Neural cell (in vitro differentiated cells): Measurements from ENCODE around the gene MCMBP. TPM values are rescaled to one million over a fixed set of nuclear protein-coding genes. Genes with fewer than 3 reads are reported as not detected.

Experiments used
- H2AFZ ChIP-seq: fragments of 200-600, 300-800 bp; sonication (generic), shearing (Covaris generic); 2 replicates; pipeline ENCODE4 v1.6.0; 2014; ENCODE audit warnings: low read depth, mild to moderate bottlenecking, antibody characterized with exemption, low read length, moderate library complexity
- H3F3A ChIP-seq: fragments of 200-600 bp; shearing (Covaris generic); 2 replicates; pipeline ENCODE4 v1.6.1; 2016; ENCODE audit warnings: mild to moderate bottlenecking, moderate library complexity, mixed read lengths, antibody characterized with exemption, low read length; ENCODE audit not compliant: insufficient read depth, poor library complexity, severe bottlenecking
- H3K27ac ChIP-seq: fragments of 200-600, 300-800 bp; sonication (generic), shearing (Covaris generic); 2 replicates; pipeline ENCODE4 v1.5.1; 2014; ENCODE audit warnings: mild to moderate bottlenecking, low read length, moderate library complexity
- H3K27me3 ChIP-seq: fragments of 300-800, 200-600 bp; sonication (generic), shearing (Covaris generic); 2 replicates; pipeline ENCODE4 v1.6.0; 2014; ENCODE audit warnings: mild to moderate bottlenecking, low read depth, low read length, moderate library complexity; ENCODE audit not compliant: insufficient read depth
- H3K36me3 ChIP-seq: fragments of 300-800, 200-600 bp; sonication (generic), shearing (Covaris generic); 2 replicates; pipeline ENCODE4 v1.5.1; 2014; ENCODE audit warnings: mild to moderate bottlenecking, antibody characterized with exemption, low read length, moderate library complexity; ENCODE audit not compliant: insufficient read depth
- H3K4me2 ChIP-seq: fragments of 300-800, 200-600 bp; sonication (generic), shearing (Covaris generic); 2 replicates; pipeline ENCODE4 v1.6.0; 2014; ENCODE audit warnings: mild to moderate bottlenecking, low read length
- H3K4me3 ChIP-seq: fragments of 300-800, 200-600 bp; sonication (generic), shearing (Covaris generic); 2 replicates; pipeline ENCODE4 v1.5.1; 2014; ENCODE audit warnings: mild to moderate bottlenecking, low read length, moderate library complexity
- H3K79me2 ChIP-seq: fragments of 200-600 bp; shearing (Covaris generic); replicated peaks from 2 replicates; pipeline ENCODE4 v1.6.0; 2014; ENCODE audit warnings: mild to moderate bottlenecking, low read length, moderate library complexity; ENCODE audit not compliant: insufficient read depth
- H3K9ac ChIP-seq: fragments of 300-800, 200-600 bp; sonication (generic), shearing (Covaris generic); 2 replicates; pipeline ENCODE4 v1.6.1; 2016; ENCODE audit warnings: mild to moderate bottlenecking, low read length, mixed read lengths
- H3K9me2 ChIP-seq: fragments of 200-600 bp; shearing (Covaris generic); 2 replicates; pipeline ENCODE4 v1.6.1; 2016; ENCODE audit warnings: mild to moderate bottlenecking, low read length, mixed read lengths; ENCODE audit not compliant: insufficient read depth
- H3K9me3 ChIP-seq: fragments of 200-600, 300-800 bp; sonication (generic), shearing (Covaris generic); 2 replicates; pipeline ENCODE4 v1.6.1; 2016; ENCODE audit warnings: mild to moderate bottlenecking, mixed run types, low read length, moderate library complexity, mixed read lengths
- H4K20me1 ChIP-seq: fragments of 200-600 bp; shearing (Covaris generic); 2 replicates; pipeline ENCODE4 v1.6.1; 2016; ENCODE audit warnings: mild to moderate bottlenecking, mixed run types; ENCODE audit not compliant: insufficient read depth
- CTCF ChIP-seq: fragments of 450-650 bp; IDR thresholded peaks from 2 replicates; pipeline ENCODE4 v1.5.1; 2014; ENCODE audit warnings: antibody characterized with exemption, mild to moderate bottlenecking, moderate library complexity; ENCODE audit not compliant: poor library complexity, severe bottlenecking
- EP300 ChIP-seq: fragments of 450-650 bp; conservative IDR thresholded peaks from 2 replicates; pipeline ENCODE4 v1.6.1; 2014; ENCODE audit warnings: antibody characterized with exemption, mild to moderate bottlenecking, moderate library complexity; ENCODE audit not compliant: poor library complexity, severe bottlenecking
- EZH2 ChIP-seq: fragments of 200-600, 300-800 bp; shearing (Covaris generic), sonication (generic); IDR thresholded peaks from 2 replicates; pipeline ENCODE4 v1.6.1; 2014; ENCODE audit warnings: antibody characterized with exemption, low read length, borderline replicate concordance, mild to moderate bottlenecking; ENCODE audit not compliant: insufficient read depth, poor library complexity, severe bottlenecking
- MXI1 ChIP-seq: fragments of 450-650 bp; conservative IDR thresholded peaks from 2 replicates; pipeline ENCODE4 v1.6.1; 2014; ENCODE audit warnings: antibody characterized with exemption, mild to moderate bottlenecking; ENCODE audit not compliant: poor library complexity, severe bottlenecking
- POLR2AphosphoS5 ChIP-seq: IDR thresholded peaks from 2 replicates; pipeline ENCODE4 v1.6.1; 2012
- RAD21 ChIP-seq: fragments of 450-650 bp; conservative IDR thresholded peaks from 2 replicates; pipeline ENCODE4 v1.6.1; 2014; ENCODE audit warnings: antibody characterized with exemption, mild to moderate bottlenecking, moderate library complexity
- SMC3 ChIP-seq: fragments of 450-650 bp; conservative IDR thresholded peaks from 2 replicates; pipeline ENCODE4 v1.6.1; 2014; ENCODE audit warnings: antibody characterized with exemption, mild to moderate bottlenecking, moderate library complexity; ENCODE audit not compliant: poor library complexity
- TAF1 ChIP-seq: IDR thresholded peaks from 2 replicates; pipeline ENCODE4 v1.6.1; 2012; ENCODE audit warnings: low read depth
- polyA plus RNA-seq: library from polyadenylated mRNA; depleted of rRNA; stranded (reverse); fragments of >200 nt; gene quantifications from 2 replicates; pipeline ENCODE4 v1.2.3, GENCODE V29; 2014
- TF ChIP-seq, protein P1 (sequence below): IDR thresholded peaks from 2 replicates; pipeline ENCODE4 v1.6.1; 2012; ENCODE audit warnings: borderline replicate concordance

The MCMBP gene
- polyA plus RNA-seq, 1 donor from 2014 or later = 58.0 TPM

- no peak for TF ChIP-seq CTCF
- TF ChIP-seq MXI1 = no peak
- TF ChIP-seq, protein P1, sequence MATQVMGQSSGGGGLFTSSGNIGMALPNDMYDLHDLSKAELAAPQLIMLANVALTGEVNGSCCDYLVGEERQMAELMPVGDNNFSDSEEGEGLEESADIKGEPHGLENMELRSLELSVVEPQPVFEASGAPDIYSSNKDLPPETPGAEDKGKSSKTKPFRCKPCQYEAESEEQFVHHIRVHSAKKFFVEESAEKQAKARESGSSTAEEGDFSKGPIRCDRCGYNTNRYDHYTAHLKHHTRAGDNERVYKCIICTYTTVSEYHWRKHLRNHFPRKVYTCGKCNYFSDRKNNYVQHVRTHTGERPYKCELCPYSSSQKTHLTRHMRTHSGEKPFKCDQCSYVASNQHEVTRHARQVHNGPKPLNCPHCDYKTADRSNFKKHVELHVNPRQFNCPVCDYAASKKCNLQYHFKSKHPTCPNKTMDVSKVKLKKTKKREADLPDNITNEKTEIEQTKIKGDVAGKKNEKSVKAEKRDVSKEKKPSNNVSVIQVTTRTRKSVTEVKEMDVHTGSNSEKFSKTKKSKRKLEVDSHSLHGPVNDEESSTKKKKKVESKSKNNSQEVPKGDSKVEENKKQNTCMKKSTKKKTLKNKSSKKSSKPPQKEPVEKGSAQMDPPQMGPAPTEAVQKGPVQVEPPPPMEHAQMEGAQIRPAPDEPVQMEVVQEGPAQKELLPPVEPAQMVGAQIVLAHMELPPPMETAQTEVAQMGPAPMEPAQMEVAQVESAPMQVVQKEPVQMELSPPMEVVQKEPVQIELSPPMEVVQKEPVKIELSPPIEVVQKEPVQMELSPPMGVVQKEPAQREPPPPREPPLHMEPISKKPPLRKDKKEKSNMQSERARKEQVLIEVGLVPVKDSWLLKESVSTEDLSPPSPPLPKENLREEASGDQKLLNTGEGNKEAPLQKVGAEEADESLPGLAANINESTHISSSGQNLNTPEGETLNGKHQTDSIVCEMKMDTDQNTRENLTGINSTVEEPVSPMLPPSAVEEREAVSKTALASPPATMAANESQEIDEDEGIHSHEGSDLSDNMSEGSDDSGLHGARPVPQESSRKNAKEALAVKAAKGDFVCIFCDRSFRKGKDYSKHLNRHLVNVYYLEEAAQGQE = no peak
- TF ChIP-seq POLR2AphosphoS5 = no peak
- no peak for TF ChIP-seq EZH2
- TF ChIP-seq RAD21 = no peak
- no peak for TF ChIP-seq SMC3
- TF ChIP-seq TAF1 = no peak
- TF ChIP-seq EP300 = no peak
- Histone ChIP-seq H3K27me3 (no peaks in the 10 kb centered on the region), H3K36me3 (peaks cover 5% of the 10 kb centered on the region), H3F3A (no peaks in the 10 kb centered on the region), H3K9me3 (no peaks in the 10 kb centered on the region), H3K27ac (no peak overlapping the region), H3K4me3 (no peak overlapping the region), H3K79me2 (no peaks in the 10 kb centered on the region), H2AFZ (no peak overlapping the region), H4K20me1 (no peaks in the 10 kb centered on the region), H3K9me2 (no peaks in the 10 kb centered on the region), H3K4me2 (no peak overlapping the region), H3K9ac (no peak overlapping the region)
Measured at GRCh38 chr10:119919271-119919670, 46.6 kb upstream of the MCMBP start.

- H2AFZ ChIP-seq = no peak overlapping the region
Measured at GRCh38 chr10:119917777-119918176, 45.1 kb upstream of the MCMBP start.

GRCh38 chr10:119910689-119911088 is 38.0 kb upstream of the MCMBP start:
- no peaks in the 10 kb centered on the region for H3K79me2 ChIP-seq
- no peak overlapping the region for H3K4me2 ChIP-seq
- H3K36me3 ChIP-seq = no peaks in the 10 kb centered on the region
- H3F3A ChIP-seq = no peaks in the 10 kb centered on the region
- no peaks in the 10 kb centered on the region for H4K20me1 ChIP-seq
- no peak overlapping the region for H3K27ac ChIP-seq
- TF ChIP-seq EP300 = no peak
- TF ChIP-seq TAF1 = no peak
- TF ChIP-seq POLR2AphosphoS5 = no peak
- TF ChIP-seq MXI1 = no peak
- TF ChIP-seq, protein P1 = no peak
- TF ChIP-seq EZH2 = no peak
- TF ChIP-seq SMC3 = no peak
- no peak for TF ChIP-seq RAD21
- TF ChIP-seq CTCF = no peak
- H3K4me3 ChIP-seq = no peak overlapping the region
- H2AFZ ChIP-seq = no peak overlapping the region
- no peaks in the 10 kb centered on the region for H3K9me2 ChIP-seq
- H3K9me3 ChIP-seq = no peaks in the 10 kb centered on the region
- no peaks in the 10 kb centered on the region for H3K27me3 ChIP-seq
- no peak overlapping the region for H3K9ac ChIP-seq

More at GRCh38 chr10:119917777-119918176, 45.1 kb upstream of the MCMBP start:
- H3K4me2 ChIP-seq = no peak overlapping the region
- H3F3A ChIP-seq = no peaks in the 10 kb centered on the region
- no peak overlapping the region for H3K27ac ChIP-seq
- H3K9me3 ChIP-seq = no peaks in the 10 kb centered on the region
- TF ChIP-seq POLR2AphosphoS5 (no peak), RAD21 (peak; percentile 35), SMC3 (peak; percentile 32)
- H3K9me2 ChIP-seq = no peaks in the 10 kb centered on the region
- H3K79me2 ChIP-seq = no peaks in the 10 kb centered on the region
- H3K36me3 ChIP-seq = peaks cover 5% of the 10 kb centered on the region
- no peaks in the 10 kb centered on the region for H3K27me3 ChIP-seq
- no peak overlapping the region for H3K9ac ChIP-seq
- H3K4me3 ChIP-seq = no peak overlapping the region
- no peaks in the 10 kb centered on the region for H4K20me1 ChIP-seq
